ENCODE measurements around the gene BABAM2. TPM values are rescaled to one million over a fixed set of nuclear protein-coding genes. Genes with fewer than 3 reads are reported as not detected.
"Not testable (repeated sequence)": the region's sequence is repeated elsewhere in the genome, so short reads cannot be mapped to it uniquely, and the experiment has no call there.

BABAM2 gene
- total RNA-seq, 4 donors from 2014 or later = 33.2 to 70.3 (median 38.6) TPM

- no peaks in the 10 kb centered on the region for H3K4me1 ChIP-seq
- H3K9me3 ChIP-seq = no peaks in the 10 kb centered on the region
- TF ChIP-seq POLR2A (IDR thresholded peaks at IDR 0.05) = no peak
- no peak for TF ChIP-seq CTCF (IDR thresholded peaks at IDR 0.05)
- no peak for DNase-seq
- no peak overlapping the region for H3K27ac ChIP-seq
- H3K27me3 ChIP-seq = no peaks in the 10 kb centered on the region
- H3K36me3 ChIP-seq = no peaks in the 10 kb centered on the region
- intact Hi-C loops (cut with DNase I) = no loop called here
- H3K4me3 ChIP-seq (replicated peaks in 1 of 3) = no peak overlapping the region
- 88 to 90% methylated on average over 3 of the region's 3 CpGs for WGBS, 2 donors
Observed at GRCh38 chr2:27973592-27973991, 83.1 kb downstream of the BABAM2 start.

GRCh38 chr2:27976308-27976707 is 85.8 kb downstream of the BABAM2 start:
- Histone ChIP-seq H3K4me3 (replicated peaks in 1 of 3) (no peak overlapping the region), H3K9me3 (no peaks in the 10 kb centered on the region), H3K27me3 (no peaks in the 10 kb centered on the region), H3K27ac (no peak overlapping the region), H3K4me1 (no peaks in the 10 kb centered on the region), H3K36me3 (no peaks in the 10 kb centered on the region)
- TF ChIP-seq CTCF (IDR thresholded peaks at IDR 0.05) = no peak
- no peak for TF ChIP-seq POLR2A (IDR thresholded peaks at IDR 0.05)
- 96 to 98% methylated on average over 1 of the region's 1 CpG for WGBS, 2 donors
- intact Hi-C loops (cut with DNase I) = no loop called here
- no peak for DNase-seq

DNA sequence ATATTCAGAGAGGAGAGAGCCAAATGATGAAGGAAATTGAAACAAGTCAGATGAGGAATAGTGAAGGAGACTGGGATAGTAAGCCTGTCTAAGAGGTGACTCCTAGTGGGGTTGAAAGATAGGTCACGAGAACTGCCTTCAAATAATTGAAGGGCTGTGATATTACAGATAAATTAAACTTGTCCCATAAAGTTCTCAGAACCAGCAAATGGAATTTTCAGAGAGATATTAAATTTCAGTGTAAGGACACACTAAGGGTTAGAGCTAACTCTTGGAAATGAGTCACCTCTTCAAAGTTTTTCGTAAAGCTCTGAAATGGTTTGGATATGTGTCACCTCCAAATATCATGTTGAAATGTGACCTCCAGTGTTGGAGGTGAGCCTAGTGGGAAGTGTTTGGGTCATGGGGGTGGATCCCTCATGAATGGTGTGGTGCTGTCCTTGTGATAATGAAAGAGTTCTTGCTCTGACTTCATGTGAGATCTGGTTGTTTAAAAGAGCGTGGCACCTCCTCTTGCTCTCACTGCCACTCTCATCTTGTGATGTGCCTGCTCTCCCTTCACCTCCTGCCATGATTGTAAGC is 87.3 kb downstream of the BABAM2 start:
- H3K4me1 ChIP-seq = no peaks in the 10 kb centered on the region
- H3K36me3 ChIP-seq = no peaks in the 10 kb centered on the region
- 87 to 90% methylated on average over 3 of the region's 3 CpGs for WGBS, 2 donors
- no peak overlapping the region for H3K27ac ChIP-seq
- H3K27me3 ChIP-seq = no peaks in the 10 kb centered on the region
- no peak for DNase-seq
- intact Hi-C loops (cut with DNase I) = no loop called here
- H3K4me3 ChIP-seq (replicated peaks in 1 of 3) = no peak overlapping the region
- H3K9me3 ChIP-seq = no peaks in the 10 kb centered on the region
- TF ChIP-seq POLR2A (IDR thresholded peaks at IDR 0.05) = no peak
- TF ChIP-seq CTCF (IDR thresholded peaks at IDR 0.05) = no peak

- DNase-seq, H3K9me3 ChIP-seq: not testable (repeated sequence)
Observed at GRCh38 chr2:27978761-27979160, 88.2 kb downstream of the BABAM2 start.

DNA sequence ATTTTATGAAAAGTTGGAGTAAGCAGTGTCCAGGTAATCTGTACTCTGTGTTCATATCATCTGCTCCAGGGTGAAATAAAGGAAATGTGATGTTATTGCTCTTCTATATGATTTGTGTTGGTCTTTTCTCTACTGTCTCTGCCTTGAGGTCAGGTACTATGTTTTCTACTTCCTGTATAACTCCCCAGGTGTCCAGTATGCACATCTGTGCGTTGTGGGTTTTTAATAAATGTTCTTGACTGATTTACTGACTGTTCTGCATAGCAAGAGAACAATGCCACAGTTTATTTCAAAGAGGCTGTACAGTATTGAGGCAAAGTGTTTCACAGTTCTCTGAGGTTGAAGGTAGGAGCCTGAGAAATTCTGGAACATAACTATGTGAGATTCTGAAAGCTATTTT is 89.7 kb downstream of the BABAM2 start:
- no peaks in the 10 kb centered on the region for H3K4me1 ChIP-seq
- H3K9me3 ChIP-seq = no peaks in the 10 kb centered on the region
- no peaks in the 10 kb centered on the region for H3K27me3 ChIP-seq
- TF ChIP-seq POLR2A (IDR thresholded peaks at IDR 0.05) = no peak
- no peak for TF ChIP-seq CTCF (IDR thresholded peaks at IDR 0.05)
- no peak for DNase-seq
- WGBS, 2 donors = 63 to 84% methylated on average over 1 of the region's 1 CpG
- no peak overlapping the region for H3K27ac ChIP-seq
- H3K4me3 ChIP-seq (replicated peaks in 1 of 3) = no peak overlapping the region
- H3K36me3 ChIP-seq = no peaks in the 10 kb centered on the region
- intact Hi-C loops (cut with DNase I) = no loop called here

More at GRCh38 chr2:27978761-27979160, 88.2 kb downstream of the BABAM2 start:
- H3K4me3 ChIP-seq (replicated peaks in 1 of 3); H3K27me3 ChIP-seq; intact Hi-C loops (cut with DNase I); H3K36me3 ChIP-seq; H3K27ac ChIP-seq; H3K4me1 ChIP-seq: not testable (repeated sequence)
- 97 to 100% methylated on average over 2 of the region's 2 CpGs for WGBS, 2 donors

DNA sequence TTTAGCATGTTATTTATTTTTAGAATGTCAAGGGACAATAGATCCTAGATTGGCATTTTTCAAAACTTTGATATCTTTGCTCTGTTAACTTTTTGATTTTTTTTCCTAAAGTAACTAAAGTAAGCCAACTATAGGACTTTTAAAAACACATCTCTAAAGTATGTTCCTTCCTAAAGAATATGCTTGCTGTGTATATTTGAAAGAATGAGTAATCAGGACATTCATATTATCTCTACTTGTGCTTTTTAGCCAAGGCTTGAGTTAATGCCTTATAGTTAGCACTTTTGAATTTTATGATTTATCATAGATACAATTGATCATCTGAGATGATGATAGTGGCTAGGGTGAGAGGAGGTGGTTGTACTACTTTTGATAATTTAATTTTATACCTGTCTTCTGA is 93.6 kb downstream of the BABAM2 start:
- Histone ChIP-seq H3K4me3 (replicated peaks in 1 of 3) (no peak overlapping the region), H3K27ac (no peak overlapping the region), H3K4me1 (peaks cover 0 to 6% of the 10 kb centered on the region in 2 donors), H3K27me3 (no peaks in the 10 kb centered on the region), H3K9me3 (no peaks in the 10 kb centered on the region), H3K36me3 (no peaks in the 10 kb centered on the region)
- TF ChIP-seq CTCF (IDR thresholded peaks at IDR 0.05) (no peak), POLR2A (IDR thresholded peaks at IDR 0.05) (no peak)
- intact Hi-C loops (cut with DNase I) = no loop called here
- DNase-seq = no peak

Measured in thyroid gland (tissue), 4 donors.